Astrocyte (in vitro differentiated cells and primary cell): Measurements from ENCODE around the gene PSMG4. TPM values are rescaled to one million over a fixed set of nuclear protein-coding genes. Genes with fewer than 3 reads are reported as not detected.

Source experiments
- DNase-seq: peaks from one replicate; pipeline ENCODE4 v3.0.0-alpha.2; 2010; ENCODE audit warnings: low read depth
- FAIRE-seq: peaks from 2 replicates; lab custom pipeline; 2011; peaks lifted over from hg19 to GRCh38; lab: Jason Lieb, UNC
- H2AFZ ChIP-seq: 2 replicates; pipeline ENCODE4 v1.6.0; 2012; ENCODE audit warnings: low read depth, low read length, inconsistent platforms
- H3K27ac ChIP-seq: 2 replicates; pipeline ENCODE4 v1.5.1; 2011; ENCODE audit warnings: low read depth, low read length, inconsistent platforms
- H3K27me3 ChIP-seq: 2 replicates; pipeline ENCODE4 v1.6.0; 2011; ENCODE audit warnings: low read length, inconsistent platforms; ENCODE audit not compliant: insufficient read depth
- H3K36me3 ChIP-seq: 2 replicates; pipeline ENCODE4 v1.5.1; 2011; ENCODE audit warnings: low read length, inconsistent platforms; ENCODE audit not compliant: insufficient read depth
- H3K4me1 ChIP-seq: 2 replicates; pipeline ENCODE4 v1.5.1; 2011; ENCODE audit warnings: low read length, inconsistent platforms; ENCODE audit not compliant: insufficient read depth
- H3K4me2 ChIP-seq: 2 replicates; pipeline ENCODE4 v1.6.0; 2012; ENCODE audit warnings: low read length, inconsistent platforms
- H3K4me3 ChIP-seq: 2 replicates; pipeline ENCODE4 v1.5.1; 2011; ENCODE audit warnings: low read depth, mild to moderate bottlenecking, low read length, inconsistent platforms; ENCODE audit not compliant: insufficient read depth
- H3K79me2 ChIP-seq: 2 replicates; pipeline ENCODE4 v1.6.0; 2012; ENCODE audit warnings: mild to moderate bottlenecking, low read length, inconsistent platforms; ENCODE audit not compliant: insufficient read depth
- H3K9ac ChIP-seq: 2 replicates; pipeline ENCODE4 v1.6.0; 2012; ENCODE audit warnings: mild to moderate bottlenecking, low read length, inconsistent platforms
- H3K9me3 ChIP-seq: 2 replicates; pipeline ENCODE4 v1.5.1; 2012; ENCODE audit warnings: low read depth, mild to moderate bottlenecking, low read length, inconsistent platforms; ENCODE audit not compliant: insufficient read depth
- H4K20me1 ChIP-seq: 2 replicates; pipeline ENCODE4 v1.6.0; 2012; ENCODE audit warnings: low read length, inconsistent platforms; ENCODE audit not compliant: insufficient read depth
- H3K27ac Mint-ChIP-seq: one replicate; pipeline ENCODE4 v1.8.0; 2021; ENCODE audit warnings: mild to moderate bottlenecking, mixed read lengths; ENCODE audit not compliant: unreplicated experiment
- H3K27me3 Mint-ChIP-seq: one replicate; pipeline ENCODE4 v1.8.0; 2021; ENCODE audit warnings: low read depth, mixed read lengths; ENCODE audit not compliant: unreplicated experiment
- H3K36me3 Mint-ChIP-seq: one replicate; pipeline ENCODE4 v1.8.0; 2021; ENCODE audit warnings: low read depth, mixed read lengths; ENCODE audit not compliant: unreplicated experiment
- H3K4me1 Mint-ChIP-seq: one replicate; pipeline ENCODE4 v1.8.0; 2021; ENCODE audit warnings: low read depth, mixed read lengths; ENCODE audit not compliant: unreplicated experiment
- H3K4me3 Mint-ChIP-seq: one replicate; pipeline ENCODE4 v1.8.0; 2021; ENCODE audit warnings: mild to moderate bottlenecking, moderate library complexity, mixed read lengths; ENCODE audit not compliant: unreplicated experiment
- H3K9me3 Mint-ChIP-seq: one replicate; pipeline ENCODE4 v1.8.0; 2021; ENCODE audit warnings: mild to moderate bottlenecking, mixed read lengths; ENCODE audit not compliant: unreplicated experiment
- CTCF ChIP-seq: IDR thresholded peaks from 2 replicates; pipeline ENCODE4 v1.5.1; 2011; ENCODE audit warnings: low read depth, mild to moderate bottlenecking, inconsistent platforms, low read length, moderate library complexity; ENCODE audit not compliant: insufficient read depth
- EZH2 ChIP-seq: IDR thresholded peaks from 2 replicates; pipeline ENCODE4 v1.6.1; 2012; ENCODE audit warnings: mild to moderate bottlenecking, low read length, inconsistent platforms; ENCODE audit not compliant: insufficient read depth
- total RNA-seq: library from RNA; stranded (reverse); gene quantifications from 2 replicates; pipeline ENCODE4 v1.2.1, GENCODE V29; 2021

The PSMG4 gene
- total RNA-seq, 1 donor from 2014 or later: 23.4 TPM

- Mint-ChIP-seq H3K9me3 (no peaks in the 10 kb centered on the region), H3K4me1 (peaks cover 16% of the 10 kb centered on the region), H3K27ac (no peak overlapping the region), H3K36me3 (peaks cover 5% of the 10 kb centered on the region), H3K27me3 (peaks cover 3% of the 10 kb centered on the region), H3K4me3 (no peak overlapping the region)
- Histone ChIP-seq H3K36me3 (no peaks in the 10 kb centered on the region), H3K27ac (peak overlapping the region; percentile 84), H3K9ac (no peak overlapping the region), H3K27me3 (peaks cover 4% of the 10 kb centered on the region), H4K20me1 (no peaks in the 10 kb centered on the region), H3K79me2 (no peaks in the 10 kb centered on the region), H2AFZ (no peak overlapping the region), H3K9me3 (no peaks in the 10 kb centered on the region), H3K4me1 (peaks cover 24% of the 10 kb centered on the region), H3K4me3 (no peak overlapping the region), H3K4me2 (no peak overlapping the region)
- no peak for FAIRE-seq
- TF ChIP-seq CTCF (no peak), EZH2 (no peak)
- DNase-seq: no peak
Observed at GRCh38 chr6:3283241-3283640, 24.5 kb downstream of the PSMG4 start.

- Histone ChIP-seq H3K9ac (no peak overlapping the region), H2AFZ (no peak overlapping the region), H3K4me1 (peaks cover 24% of the 10 kb centered on the region), H3K27me3 (peaks cover 4% of the 10 kb centered on the region), H3K9me3 (no peaks in the 10 kb centered on the region), H3K36me3 (no peaks in the 10 kb centered on the region), H4K20me1 (no peaks in the 10 kb centered on the region), H3K27ac (peak overlapping the region; percentile 84), H3K4me2 (no peak overlapping the region), H3K4me3 (no peak overlapping the region), H3K79me2 (no peaks in the 10 kb centered on the region)
- peaks cover 4% of the 10 kb centered on the region for H3K27me3 Mint-ChIP-seq
- H3K36me3 Mint-ChIP-seq: peaks cover 5% of the 10 kb centered on the region
- FAIRE-seq: no peak
- H3K9me3 Mint-ChIP-seq: no peaks in the 10 kb centered on the region
- no peak for DNase-seq
- TF ChIP-seq CTCF (no peak), EZH2 (no peak)
- H3K27ac Mint-ChIP-seq: no peak overlapping the region
- no peak overlapping the region for H3K4me3 Mint-ChIP-seq
- peaks cover 16% of the 10 kb centered on the region for H3K4me1 Mint-ChIP-seq
Observed at GRCh38 chr6:3283641-3284435, 25.1 kb downstream of the PSMG4 start.

- peaks cover 5% of the 10 kb centered on the region for H3K36me3 Mint-ChIP-seq
- Histone ChIP-seq H3K27me3 (peaks cover 4% of the 10 kb centered on the region), H3K4me3 (no peak overlapping the region), H3K4me1 (peaks cover 24% of the 10 kb centered on the region), H3K4me2 (no peak overlapping the region), H2AFZ (no peak overlapping the region), H4K20me1 (no peaks in the 10 kb centered on the region), H3K79me2 (no peaks in the 10 kb centered on the region), H3K9me3 (no peaks in the 10 kb centered on the region), H3K27ac (no peak overlapping the region), H3K36me3 (no peaks in the 10 kb centered on the region), H3K9ac (no peak overlapping the region)
- FAIRE-seq: no peak
- TF ChIP-seq CTCF (no peak), EZH2 (no peak)
- H3K27me3 Mint-ChIP-seq: peaks cover 4% of the 10 kb centered on the region
- DNase-seq: no peak
- H3K4me3 Mint-ChIP-seq: no peak overlapping the region
- peaks cover 16% of the 10 kb centered on the region for H3K4me1 Mint-ChIP-seq
- H3K27ac Mint-ChIP-seq: no peak overlapping the region
- no peaks in the 10 kb centered on the region for H3K9me3 Mint-ChIP-seq
Observed at GRCh38 chr6:3284436-3284876, 25.7 kb downstream of the PSMG4 start.
